ENCODE results near the gene PCNX3. TPM values are rescaled to one million over a fixed set of nuclear protein-coding genes. Genes with fewer than 3 reads are reported as not detected.

PCNX3 gene
- polyA plus RNA-seq, 3 donors = 24.0 to 37.4 (median 33.3) TPM

DNA sequence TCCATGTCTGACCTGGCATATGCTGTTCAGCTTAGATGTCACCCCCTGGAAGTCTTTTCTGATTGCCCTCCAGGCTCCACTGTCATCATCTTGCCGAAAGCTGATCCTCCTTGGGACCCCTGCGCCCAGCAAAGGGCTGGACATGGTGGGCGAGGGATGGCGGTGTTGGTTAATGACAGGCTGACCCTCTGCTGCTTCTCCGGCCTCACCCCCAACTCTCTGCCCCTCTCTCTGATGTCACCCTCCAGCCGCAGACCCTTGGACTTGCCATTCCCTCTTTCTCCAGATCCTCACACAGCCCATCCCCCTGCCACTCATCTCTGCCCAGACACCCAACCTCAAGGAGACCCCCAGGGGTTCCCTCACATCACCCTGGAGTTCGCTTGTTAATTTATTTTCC lies 37.4 kb upstream of the PCNX3 start:
- DNase-seq (ENCODE audit: extremely low read depth in 1 of 11, low read depth in 9 of 11, low spot score in 4 of 11) = no peak

DNA sequence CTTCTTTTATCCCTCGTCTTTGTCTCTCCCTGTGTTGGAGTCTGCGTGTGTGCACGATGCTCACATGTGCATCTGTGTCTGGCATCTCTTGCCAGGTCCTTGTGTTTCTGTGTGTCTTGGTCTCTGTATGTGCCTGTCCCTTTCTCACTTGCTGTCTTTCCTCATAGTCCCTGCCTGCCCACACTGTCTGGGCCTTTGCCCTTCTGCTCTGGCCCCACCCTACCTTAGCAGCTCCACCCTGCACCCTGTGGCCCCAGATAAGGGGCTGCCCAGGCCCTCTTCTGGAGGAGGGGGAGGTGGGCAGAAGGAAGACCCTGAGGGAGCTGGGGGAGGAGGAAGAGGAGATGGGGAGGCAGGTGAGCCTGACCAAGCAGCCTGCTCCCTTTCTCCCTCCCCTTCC lies 36.9 kb upstream of the PCNX3 start:
- DNase-seq (ENCODE audit: extremely low read depth in 1 of 11, low read depth in 9 of 11, low spot score in 4 of 11) = no peak

DNA sequence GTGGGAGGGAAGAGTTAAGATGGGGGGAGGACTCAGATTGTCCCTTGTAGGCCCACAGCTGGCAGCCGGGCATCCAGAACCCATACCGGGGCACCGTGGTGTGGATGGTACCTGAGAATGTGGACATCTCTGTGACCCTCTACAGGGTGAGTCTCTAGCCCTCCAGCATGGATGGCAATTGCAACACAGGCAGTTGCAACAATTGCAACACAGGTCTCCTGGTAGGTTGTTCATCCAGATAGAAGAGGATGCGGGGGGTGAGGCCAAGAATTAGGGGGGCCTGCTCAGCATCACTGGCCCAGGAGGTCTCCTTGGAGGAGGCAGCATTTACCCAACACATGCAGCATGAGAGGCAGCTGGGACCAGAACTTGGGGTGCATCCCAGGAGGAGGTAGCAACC lies 36.3 kb upstream of the PCNX3 start:
- DNase-seq (ENCODE audit: extremely low read depth in 1 of 11, low read depth in 9 of 11, low spot score in 4 of 11) = no peak

DNA sequence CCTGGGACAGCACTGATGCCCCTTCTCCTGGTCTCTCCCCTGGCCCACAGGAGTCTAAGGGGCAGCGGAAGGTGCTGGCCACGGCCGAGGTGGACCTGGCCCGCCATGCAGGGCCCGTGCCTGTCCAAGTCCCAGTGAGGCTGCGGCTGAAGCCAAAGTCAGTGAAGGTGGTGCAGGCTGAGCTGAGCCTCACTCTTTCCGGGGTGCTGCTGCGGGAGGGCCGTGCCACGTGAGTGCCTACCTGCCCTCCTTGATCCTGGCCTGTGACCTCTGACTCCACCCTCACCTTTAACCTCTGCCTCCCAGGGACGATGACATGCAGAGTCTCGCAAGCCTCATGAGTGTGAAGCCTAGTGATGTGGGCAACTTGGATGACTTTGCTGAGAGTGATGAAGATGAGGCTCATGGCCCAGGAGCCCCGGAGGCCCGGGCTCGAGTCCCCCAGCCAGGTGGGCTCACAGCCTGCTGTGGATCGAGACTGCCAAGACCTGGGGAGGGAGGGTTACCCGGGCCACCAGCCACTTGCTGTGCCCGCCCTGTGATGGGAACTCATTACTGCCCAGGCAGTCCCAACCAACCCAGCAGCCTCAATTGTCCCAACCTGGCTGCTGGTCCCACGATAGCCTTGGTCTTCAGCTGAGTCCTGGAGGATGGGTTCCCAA lies 35.4 kb upstream of the PCNX3 start:
- DNase-seq (ENCODE audit: extremely low read depth in 1 of 11, low read depth in 9 of 11, low spot score in 4 of 11) = no peak

DNA sequence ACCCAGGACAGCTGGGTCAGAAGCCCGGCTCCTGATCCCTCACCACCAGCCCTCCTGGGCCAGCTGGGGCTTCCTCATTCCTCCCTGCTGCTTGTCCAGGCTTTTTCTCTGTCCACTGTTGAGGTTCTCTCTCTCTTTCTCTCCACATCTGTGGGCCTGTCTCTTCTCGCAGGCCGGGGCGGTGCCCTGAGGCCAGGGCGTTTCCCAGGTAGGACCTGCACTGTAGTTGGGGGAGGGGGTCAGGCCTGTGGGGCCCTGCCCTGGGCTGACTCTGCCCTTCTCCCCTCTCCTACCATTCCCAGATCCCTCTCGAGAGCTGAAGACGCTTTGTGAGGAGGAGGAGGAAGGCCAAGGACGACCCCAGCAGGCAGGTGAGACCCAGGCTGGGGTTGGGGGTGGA lies 34.8 kb upstream of the PCNX3 start:
- no peak for DNase-seq (ENCODE audit: extremely low read depth in 1 of 11, low read depth in 9 of 11, low spot score in 4 of 11)

DNA sequence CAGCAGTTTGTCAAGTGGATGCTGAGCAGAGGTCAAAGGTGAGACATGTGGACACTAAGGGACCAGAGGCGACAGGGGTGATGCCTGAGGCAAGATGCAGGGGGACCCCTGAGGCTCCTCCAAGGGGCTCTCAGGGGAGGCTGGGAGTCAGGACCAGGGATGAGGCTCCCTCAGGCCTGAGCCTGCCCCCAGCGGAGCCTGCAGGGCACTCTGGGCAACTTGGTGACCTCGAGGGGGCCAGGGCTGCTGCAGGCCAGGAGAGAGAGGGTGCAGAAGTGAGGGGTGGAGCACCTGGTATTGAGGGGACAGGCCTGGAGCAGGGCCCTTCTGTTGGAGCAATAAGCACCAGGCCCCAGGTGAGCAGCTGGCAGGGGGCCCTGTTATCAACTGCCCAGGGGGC lies 33.6 kb upstream of the PCNX3 start:
- DNase-seq (ENCODE audit: extremely low read depth in 1 of 11, low read depth in 9 of 11, low spot score in 4 of 11) = no peak

DNA sequence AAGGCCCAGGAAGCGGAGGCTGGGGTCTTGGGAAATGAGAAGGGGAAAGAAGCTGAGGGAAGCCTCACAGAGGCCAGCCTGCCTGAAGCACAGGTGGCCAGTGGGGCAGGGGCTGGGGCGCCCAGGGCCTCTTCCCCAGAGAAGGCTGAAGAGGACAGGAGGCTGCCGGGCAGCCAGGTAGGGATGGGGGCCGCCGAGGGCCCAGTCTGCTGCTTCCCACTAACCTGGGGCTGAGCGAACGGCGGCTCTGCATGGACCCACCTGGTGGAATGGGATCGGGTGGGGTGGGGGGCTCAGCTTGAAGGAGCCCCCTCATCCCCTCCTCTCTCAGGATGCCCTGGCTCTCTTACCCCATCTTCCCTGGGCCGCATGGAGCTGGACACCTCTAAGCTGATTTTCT lies 32.0 kb upstream of the PCNX3 start:
- DNase-seq (ENCODE audit: extremely low read depth in 1 of 11, low read depth in 9 of 11, low spot score in 4 of 11) = no peak

DNA sequence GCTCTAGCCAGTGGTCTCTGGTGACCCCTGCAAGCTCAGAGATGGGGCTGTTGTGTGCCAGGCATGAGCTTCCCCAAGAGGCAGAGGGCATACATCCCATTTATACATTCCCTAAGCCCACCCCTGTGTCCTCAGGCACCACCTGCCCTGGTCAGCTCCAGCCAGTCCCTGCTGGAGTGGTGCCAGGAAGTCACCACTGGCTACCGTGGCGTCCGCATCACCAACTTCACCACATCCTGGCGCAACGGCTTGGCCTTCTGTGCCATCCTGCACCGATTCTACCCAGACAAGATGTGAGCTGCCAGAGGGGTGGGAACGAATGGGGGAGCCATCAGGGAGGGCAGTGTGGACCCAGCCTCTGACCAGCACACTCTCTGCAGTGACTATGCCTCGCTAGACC lies 31.5 kb upstream of the PCNX3 start:
- DNase-seq (ENCODE audit: extremely low read depth in 1 of 11, low read depth in 9 of 11, low spot score in 4 of 11) = no peak

DNA sequence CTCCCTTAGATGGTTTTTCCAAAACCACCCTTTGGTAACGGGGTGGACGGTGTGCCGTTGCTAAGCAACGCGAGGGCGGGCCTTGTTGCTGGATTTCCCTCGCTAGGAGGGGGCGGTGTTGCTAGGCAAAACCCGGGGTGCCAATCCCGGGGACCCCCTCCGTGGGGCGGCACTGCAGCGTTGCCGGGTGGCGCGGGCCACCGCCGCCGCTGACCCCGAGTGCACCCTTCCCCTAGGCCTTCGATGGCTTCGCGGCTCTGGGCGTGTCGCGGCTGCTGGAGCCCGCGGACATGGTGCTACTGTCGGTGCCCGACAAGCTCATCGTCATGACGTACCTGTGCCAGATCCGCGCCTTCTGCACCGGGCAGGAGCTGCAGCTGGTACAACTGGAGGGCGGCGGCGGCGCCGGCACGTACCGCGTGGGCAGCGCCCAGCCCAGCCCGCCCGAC lies 30.8 kb upstream of the PCNX3 start:
- DNase-seq (ENCODE audit: extremely low read depth in 1 of 11, low read depth in 9 of 11, low spot score in 4 of 11) = no peak

DNA sequence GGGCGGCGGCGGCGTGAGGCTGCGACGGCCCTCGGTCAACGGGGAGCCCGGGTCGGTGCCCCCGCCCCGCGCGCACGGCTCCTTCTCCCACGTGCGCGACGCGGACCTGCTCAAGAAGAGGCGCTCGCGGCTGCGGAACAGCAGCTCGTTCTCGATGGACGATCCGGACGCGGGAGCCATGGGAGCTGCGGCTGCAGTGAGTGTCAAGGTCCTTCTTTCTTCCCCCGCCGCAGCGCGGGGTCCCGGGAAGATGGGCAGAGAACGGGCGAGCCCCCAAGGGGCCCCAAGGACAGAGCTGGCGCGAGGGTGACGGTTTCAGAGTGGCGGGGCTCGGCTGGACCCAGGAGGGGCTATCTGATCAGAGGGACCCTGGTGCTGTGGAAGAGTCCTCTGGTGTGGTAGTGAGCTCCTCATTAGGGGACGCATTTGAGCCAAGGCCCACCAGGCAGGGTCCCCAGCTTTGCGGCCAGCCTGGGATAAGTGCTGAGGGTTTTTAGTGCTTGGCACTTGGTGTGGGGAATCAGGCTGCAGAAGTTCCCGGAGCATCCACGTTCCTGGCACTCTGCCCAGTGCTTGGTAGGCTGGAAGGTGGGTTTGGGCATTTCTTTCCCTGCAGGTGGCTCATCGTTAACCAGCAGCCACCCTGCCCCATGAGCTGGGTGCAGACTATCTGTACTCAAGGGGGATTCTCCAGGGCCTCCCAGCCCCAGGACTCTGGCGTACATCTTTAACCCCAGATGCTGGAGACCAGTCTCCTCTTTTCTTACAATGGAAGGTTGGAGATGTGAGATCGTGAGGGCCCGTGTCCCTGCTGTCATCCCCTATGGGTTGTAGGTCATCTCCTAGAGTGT lies 30.0 kb upstream of the PCNX3 start:
- no peak for DNase-seq (ENCODE audit: extremely low read depth in 1 of 11, low read depth in 9 of 11, low spot score in 4 of 11)

DNA sequence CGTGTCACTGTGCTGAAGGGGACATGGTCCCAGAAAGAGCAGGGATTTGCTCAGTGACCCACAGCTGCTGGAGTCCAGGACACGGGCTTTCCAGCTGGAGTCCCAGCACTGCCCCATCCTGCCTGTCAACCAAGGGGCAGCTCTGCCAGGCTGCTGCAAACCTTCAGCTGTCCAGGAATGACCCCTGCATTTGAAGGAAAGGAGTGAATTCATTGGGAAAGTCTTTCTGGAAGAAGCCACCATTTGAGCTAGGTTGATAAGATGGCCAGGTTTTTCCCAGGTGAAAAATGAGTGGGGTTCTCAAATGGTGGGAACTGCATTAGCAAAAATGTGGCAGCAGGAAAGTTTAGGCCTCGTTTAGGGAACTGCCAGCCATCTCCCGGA lies 29.3 kb upstream of the PCNX3 start:
- no peak for DNase-seq (ENCODE audit: extremely low read depth in 1 of 11, low read depth in 9 of 11, low spot score in 4 of 11)

DNA sequence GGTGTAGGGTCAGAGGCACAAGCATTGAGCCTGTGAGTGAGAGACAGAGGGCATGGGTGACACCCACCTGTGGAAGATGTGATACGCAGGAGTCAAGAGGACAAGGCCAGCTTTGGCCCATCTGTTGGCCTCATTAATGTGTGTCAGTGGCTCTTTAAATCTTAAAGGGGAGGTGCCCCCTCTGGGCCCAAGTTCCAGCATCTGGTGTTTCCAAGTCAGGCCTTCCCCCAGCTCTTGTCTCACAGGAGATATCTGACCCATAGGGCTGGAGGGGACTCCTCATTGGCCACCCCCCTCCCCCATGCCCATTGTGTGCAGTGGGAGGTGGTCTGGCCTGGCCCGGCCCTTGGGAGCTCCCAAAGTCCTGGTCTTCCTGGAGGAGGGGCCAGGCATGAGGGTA lies 28.9 kb upstream of the PCNX3 start:
- no peak for DNase-seq (ENCODE audit: extremely low read depth in 1 of 11, low read depth in 9 of 11, low spot score in 4 of 11)

DNA sequence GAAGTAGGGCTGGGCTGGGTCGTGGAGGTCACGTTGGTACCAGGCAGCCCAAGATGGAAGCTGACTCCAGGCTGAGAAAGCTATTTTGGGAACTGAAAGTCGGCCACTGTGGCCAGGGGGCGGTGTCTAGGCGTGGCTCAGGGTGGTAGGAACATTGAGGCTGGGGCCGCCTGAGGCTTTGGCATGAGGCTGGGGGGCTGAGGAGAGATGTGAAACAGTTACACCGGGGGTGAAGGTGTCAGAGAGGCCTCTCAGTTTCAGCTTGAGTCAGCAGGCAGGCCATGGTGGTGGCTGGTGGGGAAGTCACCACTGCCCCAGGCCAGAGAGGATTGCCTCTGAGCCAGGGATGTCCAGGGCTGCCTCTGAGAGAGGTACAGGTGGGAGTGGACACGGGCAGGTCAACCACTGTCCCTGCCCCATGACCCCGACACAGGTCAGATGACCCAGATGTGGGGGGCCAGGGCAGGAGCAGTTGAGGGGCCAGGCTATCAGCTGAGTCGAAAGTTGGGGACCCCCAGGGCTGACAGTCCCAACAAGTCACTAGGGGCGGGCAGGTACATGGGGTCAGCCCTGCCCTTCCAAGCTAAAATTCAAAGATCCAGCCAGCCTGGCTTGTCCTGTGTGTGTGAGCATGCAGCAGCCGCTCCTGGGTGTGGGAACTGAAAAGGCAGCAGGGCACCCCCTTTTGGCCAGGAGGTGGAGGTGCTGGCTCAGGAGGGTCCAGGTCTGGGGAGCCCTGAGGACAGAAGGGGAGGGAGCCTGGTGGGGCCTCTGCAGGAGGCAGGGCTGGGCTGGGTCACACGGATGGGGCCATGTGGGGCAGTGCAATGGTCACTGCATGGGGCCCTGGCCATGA lies 27.1 kb upstream of the PCNX3 start:
- no peak for DNase-seq (ENCODE audit: extremely low read depth in 1 of 11, low read depth in 9 of 11, low spot score in 4 of 11)

DNA sequence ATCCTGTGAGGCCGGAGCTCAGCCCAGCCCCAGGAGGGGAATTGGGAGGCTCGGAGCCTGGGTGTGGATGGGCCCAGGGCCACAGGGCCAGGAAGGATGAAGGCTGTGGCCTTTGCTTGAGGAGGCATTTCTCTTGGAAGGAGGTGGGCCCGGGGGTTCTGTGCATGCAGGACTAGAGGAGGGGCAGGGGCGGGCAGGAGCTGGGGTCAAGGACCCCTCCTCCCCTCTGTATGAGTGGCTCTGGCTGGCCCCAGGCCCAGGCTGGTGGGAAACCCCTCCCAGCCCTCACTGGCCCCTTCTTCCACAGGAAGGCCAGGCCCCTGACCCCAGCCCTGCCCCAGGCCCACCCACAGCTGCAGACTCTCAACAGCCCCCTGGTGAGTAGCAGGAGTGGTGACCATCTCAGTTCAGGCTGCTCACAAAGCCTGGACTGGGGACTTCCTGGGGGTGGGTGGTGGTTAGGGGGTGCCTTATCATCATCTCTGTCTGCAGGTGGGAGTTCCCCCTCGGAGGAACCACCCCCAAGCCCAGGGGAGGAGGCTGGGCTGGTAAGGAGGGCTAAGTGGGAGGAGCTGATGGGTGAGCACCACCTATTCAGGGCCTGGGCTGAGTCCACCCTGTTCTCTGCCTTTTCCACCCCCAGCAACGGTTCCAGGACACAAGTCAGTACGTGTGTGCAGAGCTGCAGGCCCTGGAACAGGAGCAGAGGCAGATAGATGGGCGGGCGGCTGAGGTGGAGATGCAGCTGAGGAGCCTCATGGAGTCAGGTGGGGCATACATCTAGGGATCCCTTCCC lies 25.9 kb upstream of the PCNX3 start:
- DNase-seq (ENCODE audit: extremely low read depth in 1 of 11, low read depth in 9 of 11, low spot score in 4 of 11) = no peak

DNA sequence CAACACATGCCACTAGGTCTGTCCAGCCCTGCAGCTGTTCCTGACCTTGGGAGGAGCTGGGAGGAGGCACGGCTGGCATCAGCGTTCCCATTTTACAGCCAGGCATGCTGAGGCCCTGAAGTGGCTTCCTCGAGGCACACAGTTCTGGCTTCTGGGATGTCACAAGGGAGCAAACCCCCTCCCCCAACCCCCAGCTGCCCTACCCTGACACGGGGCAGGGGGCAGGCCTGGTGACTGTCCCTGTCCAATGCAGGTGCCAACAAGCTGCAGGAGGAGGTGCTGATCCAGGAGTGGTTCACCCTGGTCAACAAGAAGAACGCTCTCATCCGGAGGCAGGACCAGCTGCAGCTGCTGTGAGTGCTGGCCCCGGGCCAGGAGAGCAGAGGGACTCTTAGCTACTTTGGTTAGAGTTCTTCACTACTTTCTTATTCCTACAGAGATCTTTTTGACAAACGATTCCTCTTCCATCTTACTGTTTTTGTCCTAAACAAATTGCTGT lies 25.3 kb upstream of the PCNX3 start:
- DNase-seq (ENCODE audit: extremely low read depth in 1 of 11, low read depth in 9 of 11, low spot score in 4 of 11) = no peak

DNA sequence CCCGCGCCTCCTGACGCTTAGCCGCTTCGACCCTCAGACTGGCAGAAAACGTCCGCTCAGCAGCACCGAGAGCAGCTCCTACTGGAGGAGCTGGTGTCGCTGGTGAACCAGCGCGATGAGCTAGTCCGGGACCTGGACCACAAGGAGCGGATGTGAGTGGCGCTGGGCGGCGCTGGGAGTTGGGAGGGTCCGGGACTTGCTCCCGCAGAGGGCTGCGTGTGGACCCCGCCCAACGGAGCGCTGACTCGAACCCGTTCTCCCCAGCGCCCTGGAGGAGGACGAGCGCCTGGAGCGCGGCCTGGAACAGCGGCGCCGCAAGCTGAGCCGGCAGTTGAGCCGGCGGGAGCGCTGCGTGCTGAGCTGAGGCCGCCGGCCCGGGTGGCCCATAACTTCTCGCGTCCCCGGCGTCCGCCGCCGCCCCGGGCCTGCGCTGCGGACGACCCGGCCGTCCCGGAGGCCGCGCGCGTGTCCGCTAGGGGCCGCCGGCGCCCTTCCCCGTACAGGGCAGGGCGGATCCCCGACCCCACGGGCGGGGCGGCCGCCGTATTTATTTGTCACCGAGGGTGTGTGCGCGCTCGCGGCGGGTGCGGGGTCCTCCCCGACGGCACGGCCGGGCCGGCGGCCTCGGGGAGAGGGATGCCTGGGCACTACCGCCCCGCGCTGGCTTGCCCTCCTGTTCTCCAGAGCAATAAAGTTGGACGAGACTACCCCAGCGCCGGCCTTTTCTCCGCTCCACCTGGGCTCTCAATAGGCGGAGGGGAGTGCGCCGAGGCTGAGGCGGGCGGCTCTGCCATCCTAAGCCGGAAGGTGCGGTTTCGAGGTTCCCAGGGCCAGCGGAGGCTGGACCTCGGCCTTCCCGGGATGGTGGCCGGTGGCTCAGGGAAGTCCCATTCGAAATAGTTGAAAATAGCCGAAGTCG lies 23.4 kb upstream of the PCNX3 start:
- DNase-seq (ENCODE audit: extremely low read depth in 1 of 11, low read depth in 9 of 11, low spot score in 4 of 11) = no peak

DNA sequence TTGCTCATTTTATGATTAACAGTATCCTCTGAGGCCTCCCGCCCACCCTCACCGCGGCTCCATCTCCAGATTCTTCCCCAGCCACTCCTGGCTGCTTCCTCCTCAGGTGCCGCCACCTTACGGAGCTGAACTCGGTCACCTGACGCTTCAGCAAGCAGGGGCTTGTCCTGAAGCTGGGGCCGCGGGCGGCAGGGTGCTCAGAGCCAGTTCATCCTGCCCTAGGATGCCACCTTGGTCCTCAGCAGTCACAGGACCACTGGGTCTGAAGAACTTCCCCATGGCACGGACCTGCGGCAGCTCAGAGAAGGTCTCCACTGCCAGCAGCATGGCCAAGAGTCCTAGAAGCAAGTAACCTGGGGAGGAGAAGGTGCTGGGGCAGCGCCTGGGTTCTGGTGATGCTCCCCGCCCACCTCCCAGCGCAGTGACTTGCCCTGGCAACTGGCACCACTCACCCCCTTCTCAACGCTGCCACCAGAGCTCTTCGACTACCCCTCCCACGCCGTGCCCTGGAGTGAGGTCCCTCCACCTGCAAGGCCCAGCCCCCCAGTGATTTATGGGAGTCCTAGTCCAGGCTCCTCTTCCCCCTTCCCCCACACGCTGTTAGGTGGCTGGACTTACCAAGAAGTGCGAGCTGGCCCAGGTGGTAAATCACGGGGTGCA lies 22.6 kb upstream of the PCNX3 start:
- no peak for DNase-seq (ENCODE audit: extremely low read depth in 1 of 11, low read depth in 9 of 11, low spot score in 4 of 11)
